Fibroblast of upper back skin (primary cell): ENCODE data around the gene ADAMTS16.

ENCODE experiments used
- DNase-seq: peaks from one replicate; pipeline ENCODE4 v3.0.0-alpha.2; 2013

The ADAMTS16 gene

DNA sequence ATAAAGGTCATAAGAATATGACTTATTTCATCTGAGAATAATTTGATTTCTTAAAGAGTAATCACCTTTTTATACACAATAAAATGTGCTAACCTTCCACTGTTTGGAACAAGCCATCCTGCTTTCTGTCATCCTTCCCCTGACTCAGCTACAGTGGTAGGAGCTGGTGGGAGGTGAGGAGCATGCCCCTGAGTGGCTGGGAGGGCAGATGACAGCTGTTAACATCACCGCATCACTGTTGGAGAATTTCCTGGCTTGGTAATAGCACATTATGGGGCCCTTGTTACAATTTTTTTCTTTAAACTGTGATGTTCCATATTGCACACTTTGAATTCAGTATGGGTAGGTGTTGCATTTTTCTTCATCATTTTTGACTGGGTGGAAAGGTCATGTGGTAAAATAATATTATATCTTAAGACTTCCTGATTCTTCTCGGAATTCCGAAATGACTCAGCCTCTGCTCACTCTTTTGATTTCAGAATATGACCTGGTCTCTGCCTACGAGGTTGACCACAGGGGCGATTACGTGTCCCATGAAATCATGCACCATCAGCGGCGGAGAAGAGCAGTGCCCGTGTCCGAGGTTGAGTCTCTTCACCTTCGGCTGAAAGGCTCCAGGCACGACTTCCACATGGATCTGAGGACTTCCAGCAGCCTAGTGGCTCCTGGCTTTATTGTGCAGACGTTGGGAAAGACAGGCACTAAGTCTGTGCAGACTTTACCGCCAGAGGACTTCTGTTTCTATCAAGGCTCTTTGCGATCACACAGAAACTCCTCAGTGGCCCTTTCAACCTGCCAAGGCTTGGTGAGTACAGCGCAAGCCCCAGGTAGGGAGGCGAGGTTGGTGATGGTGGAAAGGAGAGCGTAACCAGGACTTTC is 5.8 kb downstream of the ADAMTS16 start:
- peak; percentile 17 for DNase-seq

GRCh38 chr5:5146530-5147160 is 6.5 kb downstream of the ADAMTS16 start:
- DNase-seq = peak; percentile 4

GRCh38 chr5:5149154-5149553 is 9.0 kb downstream of the ADAMTS16 start:
- DNase-seq = no peak

DNA sequence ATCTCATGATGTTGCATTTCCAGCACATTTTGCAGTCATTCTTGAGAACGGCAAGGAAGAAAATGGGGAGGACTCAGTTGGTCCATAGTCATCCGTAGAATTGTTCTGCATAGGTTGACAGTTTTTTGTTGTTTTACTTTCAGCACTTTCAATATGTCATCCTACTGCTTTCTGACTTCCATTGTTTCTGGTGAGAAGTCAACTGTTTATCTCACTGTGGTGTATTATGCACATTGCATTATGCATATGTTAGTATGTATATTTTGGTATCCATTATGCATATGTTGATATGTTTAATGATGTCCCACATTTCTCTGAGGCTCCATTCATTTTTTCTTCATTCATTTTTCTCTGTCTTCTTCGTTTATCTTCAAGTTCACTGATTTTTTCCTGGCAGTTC is 10.5 kb downstream of the ADAMTS16 start:
- DNase-seq = no peak

DNA sequence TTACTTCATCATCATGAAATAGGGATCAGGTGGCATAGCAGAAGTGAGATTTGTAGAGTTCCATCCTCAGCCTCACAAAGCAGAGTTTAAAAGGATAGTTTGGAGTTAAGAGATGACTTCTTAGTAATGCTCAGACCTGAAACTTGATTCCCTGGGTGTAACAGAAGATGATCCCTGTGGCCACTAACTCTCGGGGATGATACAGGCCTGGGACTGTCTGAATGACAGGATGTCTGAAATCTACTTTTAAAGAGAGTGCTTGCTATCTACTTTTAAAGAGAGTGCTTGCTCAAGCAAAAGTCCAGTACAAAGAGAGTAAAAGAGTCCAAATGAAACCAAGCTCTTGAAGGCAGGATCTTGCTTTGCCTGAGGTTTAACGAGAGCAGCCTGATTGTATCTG is 14.6 kb downstream of the ADAMTS16 start:
- DNase-seq = no peak

DNA sequence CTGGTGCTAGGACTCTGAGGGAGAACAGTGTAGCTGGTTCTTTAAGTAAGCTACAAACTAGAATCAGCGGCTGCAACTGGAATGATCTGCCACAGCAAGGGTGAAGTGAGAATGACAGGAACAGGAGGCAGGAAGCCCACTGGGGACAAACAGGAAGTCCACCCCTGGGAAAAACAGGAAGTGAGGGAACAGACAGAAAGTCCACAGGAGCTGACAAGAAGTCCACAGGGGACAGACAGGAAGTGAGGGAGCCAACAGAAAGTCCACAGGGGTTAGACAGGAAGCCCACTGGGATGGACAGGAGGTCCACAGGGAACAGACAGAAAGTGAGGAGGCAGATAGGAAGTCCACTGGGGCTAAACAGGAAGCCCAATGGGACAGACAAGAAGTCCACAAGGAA is 15.5 kb downstream of the ADAMTS16 start:
- DNase-seq = no peak

- no peak for DNase-seq
Measured at GRCh38 chr5:5156471-5157082, 16.4 kb downstream of the ADAMTS16 start.

- DNase-seq = no peak
Measured at GRCh38 chr5:5158472-5158895, 18.4 kb downstream of the ADAMTS16 start.

GRCh38 chr5:5159282-5160103 is 19.4 kb downstream of the ADAMTS16 start:
- no peak for DNase-seq

DNA sequence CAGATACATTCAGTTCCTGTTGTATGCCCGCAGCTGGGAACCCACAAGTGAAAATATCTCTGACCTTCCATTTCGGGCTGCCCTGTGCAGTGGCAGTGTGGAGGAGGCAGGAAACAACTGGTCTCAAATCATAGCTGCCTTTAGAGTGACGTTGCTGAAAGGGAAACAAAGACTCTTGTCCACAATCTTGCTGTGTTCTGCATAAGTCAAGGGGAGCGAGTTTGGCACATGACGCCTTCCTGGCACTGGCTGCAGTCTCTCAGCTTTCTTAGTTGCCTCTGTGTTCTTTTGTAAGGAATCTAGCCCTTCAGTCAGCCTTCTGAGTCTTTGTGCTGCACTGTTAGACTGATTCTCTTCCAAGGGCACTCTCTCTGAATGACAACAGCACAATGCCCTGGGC is 24.0 kb downstream of the ADAMTS16 start:
- no peak for DNase-seq

DNA sequence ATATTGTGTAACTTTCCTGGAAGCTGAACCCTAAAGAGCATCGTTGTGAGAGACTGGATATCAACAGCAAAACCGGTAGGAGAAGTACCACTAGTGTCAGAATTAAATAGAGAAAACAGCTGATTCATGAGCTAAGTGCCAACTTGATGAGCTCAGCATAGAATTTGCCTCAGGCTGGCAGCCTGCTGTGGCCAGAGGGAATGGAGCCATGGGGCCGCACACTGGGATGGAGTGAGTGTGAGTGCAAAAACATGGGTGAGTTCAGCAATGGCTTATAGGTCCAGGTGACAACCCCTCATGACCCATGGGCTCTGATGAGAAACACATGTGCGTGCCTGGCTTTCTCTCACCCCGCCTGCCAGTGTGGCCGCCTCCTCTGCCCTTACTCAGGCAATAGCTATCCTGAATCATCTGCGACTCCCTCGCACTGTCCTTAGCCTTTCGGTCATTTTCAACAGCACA is 25.4 kb downstream of the ADAMTS16 start:
- no peak for DNase-seq

- DNase-seq = no peak
Measured at GRCh38 chr5:5169466-5169865, 29.3 kb downstream of the ADAMTS16 start.

DNA sequence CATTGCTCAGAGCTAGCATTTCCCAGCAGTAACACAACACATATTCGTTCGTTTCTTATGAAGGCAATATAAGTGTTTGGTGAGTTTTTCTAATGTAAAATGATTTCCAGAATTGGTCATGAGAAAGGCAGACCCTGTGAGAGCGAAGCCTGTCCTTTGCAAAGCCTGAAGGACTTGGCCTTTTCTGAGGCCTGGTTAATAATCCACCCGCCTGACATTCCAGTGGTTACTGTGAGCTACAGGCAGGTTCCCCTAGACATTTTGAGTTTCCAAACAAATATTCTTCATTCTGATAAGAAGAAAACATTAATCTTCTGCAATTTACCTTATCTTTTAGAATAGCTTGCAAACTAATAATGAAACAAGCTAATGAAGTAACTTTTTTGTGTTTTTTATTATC is 38.0 kb downstream of the ADAMTS16 start:
- no peak for DNase-seq

DNA sequence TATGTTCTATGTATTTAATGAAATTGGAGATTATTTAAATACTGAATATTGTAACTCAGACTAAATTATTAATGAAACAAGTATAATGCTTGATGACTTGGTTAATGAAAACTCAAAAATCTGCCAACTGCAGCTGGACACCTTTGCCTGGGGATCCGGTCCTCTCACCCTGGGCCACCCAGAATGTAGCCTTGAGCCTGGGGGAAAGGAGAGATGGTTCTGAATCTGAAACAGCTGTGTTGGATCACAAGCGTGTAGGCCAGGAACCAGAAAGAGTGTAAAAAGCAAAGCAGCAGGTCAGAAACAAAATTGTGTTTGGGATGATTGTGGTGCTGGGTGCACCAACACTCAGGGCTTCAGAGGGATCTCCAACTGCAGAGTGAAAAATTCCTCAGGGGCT is 38.5 kb downstream of the ADAMTS16 start:
- no peak for DNase-seq

GRCh38 chr5:5179079-5179478 is 38.9 kb downstream of the ADAMTS16 start:
- no peak for DNase-seq

- no peak for DNase-seq
Measured at GRCh38 chr5:5179597-5179996, 39.5 kb downstream of the ADAMTS16 start.

DNA sequence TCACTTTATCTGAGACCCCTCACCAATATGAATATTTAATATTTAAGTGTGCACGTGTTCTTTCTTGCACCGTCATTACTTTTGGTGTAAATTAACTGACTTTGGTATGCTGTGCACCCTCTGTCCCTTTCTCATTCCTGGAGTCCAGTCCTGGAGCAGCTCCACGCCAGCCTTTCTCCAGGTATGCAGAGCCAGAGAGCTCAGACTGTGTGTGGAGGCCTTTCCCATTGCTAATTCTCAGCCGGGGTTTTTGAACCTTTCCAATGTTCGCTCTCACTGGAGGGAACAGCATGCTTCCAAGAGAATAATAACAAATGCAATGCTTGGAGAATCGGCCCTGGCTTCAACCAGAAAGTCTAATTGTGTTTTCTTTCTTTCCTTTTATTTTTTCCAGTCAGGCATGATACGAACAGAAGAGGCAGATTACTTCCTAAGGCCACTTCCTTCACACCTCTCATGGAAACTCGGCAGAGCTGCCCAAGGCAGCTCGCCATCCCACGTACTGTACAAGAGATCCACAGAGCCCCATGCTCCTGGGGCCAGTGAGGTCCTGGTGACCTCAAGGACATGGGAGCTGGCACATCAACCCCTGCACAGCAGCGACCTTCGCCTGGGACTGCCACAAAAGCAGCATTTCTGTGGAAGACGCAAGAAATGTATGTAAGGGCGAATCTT is 41.7 kb downstream of the ADAMTS16 start:
- DNase-seq = no peak

DNA sequence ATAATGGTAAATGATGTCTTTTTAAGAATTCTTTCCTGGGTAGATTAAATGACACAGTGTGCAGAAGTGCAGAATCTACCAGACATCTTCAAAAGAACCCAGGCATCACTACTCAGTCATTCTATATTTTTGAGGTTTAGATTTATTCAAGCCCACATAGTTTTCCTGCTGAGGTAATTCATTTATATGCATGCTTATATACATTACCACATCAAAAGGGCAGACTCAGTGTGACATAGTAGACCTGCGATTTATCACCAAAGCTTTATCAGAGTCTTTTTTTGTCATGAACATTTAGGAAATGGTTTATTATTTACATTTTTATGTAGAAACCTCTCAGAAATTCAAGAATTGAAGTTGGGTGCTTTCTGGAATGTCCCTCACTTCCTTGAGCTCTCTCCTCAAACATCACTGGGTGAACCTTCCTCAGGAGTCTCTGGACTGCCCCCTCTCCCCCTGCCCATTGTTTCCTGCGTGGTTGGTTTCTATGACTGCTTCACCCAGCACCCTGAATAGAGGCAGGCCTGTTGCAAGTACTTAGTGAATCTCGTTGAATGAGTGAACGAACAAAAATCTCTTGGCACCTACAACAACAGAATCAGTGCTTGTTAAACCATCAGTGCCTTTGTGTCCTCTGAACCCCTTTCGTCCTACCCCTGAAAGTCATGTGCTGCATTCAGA is 42.5 kb downstream of the ADAMTS16 start:
- peak; percentile 25 for DNase-seq

DNA sequence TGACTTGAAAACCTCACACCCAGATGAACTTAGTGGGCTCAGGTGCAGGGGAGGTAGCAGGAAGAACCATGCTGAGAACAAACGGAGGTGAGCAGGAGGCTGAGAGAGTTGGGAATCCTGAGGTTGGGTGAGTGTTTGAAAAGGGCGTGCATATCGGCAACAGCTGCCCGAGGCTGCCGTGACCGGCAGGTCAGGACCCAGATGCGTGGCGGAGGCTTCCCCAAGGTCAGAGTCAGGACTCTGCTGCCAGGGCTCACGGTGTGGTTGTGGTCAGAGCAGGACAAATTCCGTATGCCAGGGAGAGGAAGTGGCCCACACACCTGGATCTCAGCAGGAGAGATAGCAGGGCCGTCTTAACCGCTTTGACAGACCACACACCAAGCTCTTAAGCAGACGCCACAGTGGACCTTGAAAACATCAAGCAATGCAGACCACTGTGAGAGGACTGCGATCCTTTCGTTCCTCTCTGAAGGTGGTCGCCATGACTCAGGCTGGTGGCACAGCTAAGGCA is 43.1 kb downstream of the ADAMTS16 start:
- no peak for DNase-seq

- DNase-seq = no peak
Measured at GRCh38 chr5:5183933-5184332, 43.8 kb downstream of the ADAMTS16 start.

- DNase-seq = no peak
Measured at GRCh38 chr5:5188376-5189050, 48.4 kb downstream of the ADAMTS16 start.
